Chondrocyte (in vitro differentiated cells): ENCODE results near the gene ZNF107. TPM values are rescaled to one million over a fixed set of nuclear protein-coding genes. Genes with fewer than 3 reads are reported as not detected.
"Not testable (repeated sequence)": the region's sequence is repeated elsewhere in the genome, so short reads cannot be mapped to it uniquely, and the experiment has no call there.

Experiments used
- DNase-seq: peaks from one replicate; pipeline ENCODE4 v3.0.0; 2021; ENCODE audit warnings: mixed read lengths, low spot score
- H3K27ac Mint-ChIP-seq: one replicate; pipeline ENCODE4 v1.8.0; 2021; ENCODE audit warnings: mild to moderate bottlenecking, moderate library complexity, mixed read lengths; ENCODE audit not compliant: unreplicated experiment
- H3K27me3 Mint-ChIP-seq: 2 replicates; pipeline ENCODE4 v1.8.0; 2021; ENCODE audit warnings: low read depth, mixed read lengths
- H3K36me3 Mint-ChIP-seq: 2 replicates; pipeline ENCODE4 v1.8.0; 2021; ENCODE audit warnings: low read depth, mixed read lengths
- H3K4me1 Mint-ChIP-seq: 2 replicates; pipeline ENCODE4 v1.8.0; 2021; ENCODE audit warnings: low read depth, mild to moderate bottlenecking, mixed read lengths
- H3K4me3 Mint-ChIP-seq: one replicate; pipeline ENCODE4 v1.8.0; 2021; ENCODE audit warnings: mild to moderate bottlenecking, moderate library complexity, mixed read lengths; ENCODE audit not compliant: unreplicated experiment
- H3K9me3 Mint-ChIP-seq: 2 replicates; pipeline ENCODE4 v1.8.0; 2021; ENCODE audit warnings: low read depth, mixed read lengths
- CTCF ChIP-seq: fragments of 200-600 bp; sonication (generic); IDR thresholded peaks from 2 replicates; pipeline ENCODE4 v1.5.0; 2021; ENCODE audit warnings: antibody characterized with exemption, mild to moderate bottlenecking, moderate library complexity
- total RNA-seq: library from RNA; stranded (reverse); gene quantifications from 3 replicates; pipeline ENCODE4 v1.2.1, GENCODE V29; 2021

ZNF107 gene
- total RNA-seq, 1 donor from 2014 or later: 1.9 TPM

GRCh38 chr7:64736575-64736974 lies 70.6 kb downstream of the ZNF107 start:
- no peak for DNase-seq
- Mint-ChIP-seq H3K27ac (no peak overlapping the region), H3K4me3 (no peak overlapping the region), H3K36me3 (no peaks in the 10 kb centered on the region), H3K27me3 (no peaks in the 10 kb centered on the region), H3K9me3 (peaks cover 22% of the 10 kb centered on the region), H3K4me1 (no peaks in the 10 kb centered on the region)
- no peak for TF ChIP-seq CTCF

- H3K4me1 Mint-ChIP-seq, DNase-seq, H3K36me3 Mint-ChIP-seq, H3K27me3 Mint-ChIP-seq, H3K4me3 Mint-ChIP-seq, H3K27ac Mint-ChIP-seq: not testable (repeated sequence)
- H3K9me3 Mint-ChIP-seq: peaks cover 28% of the 10 kb centered on the region
These were observed 72.5 kb downstream of the ZNF107 start for GRCh38 chr7:64738403-64738802.

- not testable (repeated sequence) for H3K36me3 Mint-ChIP-seq, H3K4me3 Mint-ChIP-seq, DNase-seq, H3K27ac Mint-ChIP-seq, H3K27me3 Mint-ChIP-seq, H3K4me1 Mint-ChIP-seq
- peaks cover 25% of the 10 kb centered on the region for H3K9me3 Mint-ChIP-seq
These were observed 73.0 kb downstream of the ZNF107 start for GRCh38 chr7:64738953-64739352.

GRCh38 chr7:64744680-64745079 lies 78.7 kb downstream of the ZNF107 start:
- no peaks in the 10 kb centered on the region for H3K27me3 Mint-ChIP-seq
- no peaks in the 10 kb centered on the region for H3K36me3 Mint-ChIP-seq
- DNase-seq: no peak
- no peak for TF ChIP-seq CTCF
- no peak overlapping the region for H3K4me3 Mint-ChIP-seq
- no peaks in the 10 kb centered on the region for H3K4me1 Mint-ChIP-seq
- peaks cover 23% of the 10 kb centered on the region for H3K9me3 Mint-ChIP-seq
- no peak overlapping the region for H3K27ac Mint-ChIP-seq

- Mint-ChIP-seq H3K9me3 (peaks cover 20% of the 10 kb centered on the region), H3K4me1 (no peaks in the 10 kb centered on the region), H3K4me3 (no peak overlapping the region), H3K27me3 (no peaks in the 10 kb centered on the region), H3K27ac (no peak overlapping the region), H3K36me3 (no peaks in the 10 kb centered on the region)
- TF ChIP-seq CTCF: no peak
- DNase-seq: no peak
These were observed 81.9 kb downstream of the ZNF107 start for GRCh38 chr7:64747802-64748201.

- H3K4me1 Mint-ChIP-seq: no peaks in the 10 kb centered on the region
- peaks cover 22% of the 10 kb centered on the region for H3K9me3 Mint-ChIP-seq
- no peaks in the 10 kb centered on the region for H3K36me3 Mint-ChIP-seq
- no peak overlapping the region for H3K27ac Mint-ChIP-seq
- no peak for DNase-seq
- no peaks in the 10 kb centered on the region for H3K27me3 Mint-ChIP-seq
- no peak overlapping the region for H3K4me3 Mint-ChIP-seq
- TF ChIP-seq CTCF: no peak
These were observed 87.1 kb downstream of the ZNF107 start for GRCh38 chr7:64753032-64753431.
